ENCODE measurements around the gene CEP164.

The CEP164 gene

DNA sequence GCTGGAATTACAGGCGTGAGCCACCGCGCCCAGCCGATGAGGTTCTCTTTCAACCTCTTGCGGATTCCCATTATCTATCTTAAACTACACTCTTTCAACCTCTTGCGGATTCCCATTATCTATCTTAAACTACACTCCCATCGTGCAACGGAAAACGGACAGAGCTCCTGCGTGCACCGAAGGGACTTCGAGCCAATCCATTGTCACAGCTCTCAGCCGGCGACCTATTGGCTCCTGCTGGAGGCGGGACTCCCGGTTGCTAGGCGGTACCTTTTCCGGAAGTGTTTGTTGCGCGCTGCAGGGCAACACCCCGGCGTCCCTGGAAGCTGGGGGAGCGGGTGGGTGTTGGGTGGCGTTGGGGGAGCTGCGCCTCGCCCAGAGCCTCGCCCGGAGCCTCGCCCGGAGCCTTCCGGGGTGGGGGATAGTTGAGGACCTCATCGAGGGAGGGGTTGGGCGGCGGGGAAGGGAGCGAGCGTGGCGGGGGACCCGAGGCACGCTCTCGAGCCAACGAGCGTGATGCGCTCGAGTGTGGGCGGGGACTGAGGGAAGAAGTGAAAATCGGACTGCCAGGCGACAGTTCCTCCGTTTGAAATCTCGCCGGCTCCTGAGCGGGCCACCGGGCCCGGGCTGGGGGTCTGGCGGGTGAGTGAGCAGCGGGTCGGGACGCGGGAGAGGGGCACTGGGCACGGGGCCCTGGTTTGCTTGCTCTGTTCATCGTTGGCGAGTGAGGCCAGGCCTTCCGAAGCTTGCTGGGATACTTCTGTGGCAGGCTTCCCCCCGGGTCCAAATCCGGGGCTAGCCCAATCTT lies at the start of gene CEP164:
CEP164 (plus strand) TSS at position 288 of the 808 bp plus-strand sequence. CDS start 10,733 bp downstream, outside the sequence.
- peak; percentile 93 for DNase-seq (ENCODE audit: low read depth)

DNA sequence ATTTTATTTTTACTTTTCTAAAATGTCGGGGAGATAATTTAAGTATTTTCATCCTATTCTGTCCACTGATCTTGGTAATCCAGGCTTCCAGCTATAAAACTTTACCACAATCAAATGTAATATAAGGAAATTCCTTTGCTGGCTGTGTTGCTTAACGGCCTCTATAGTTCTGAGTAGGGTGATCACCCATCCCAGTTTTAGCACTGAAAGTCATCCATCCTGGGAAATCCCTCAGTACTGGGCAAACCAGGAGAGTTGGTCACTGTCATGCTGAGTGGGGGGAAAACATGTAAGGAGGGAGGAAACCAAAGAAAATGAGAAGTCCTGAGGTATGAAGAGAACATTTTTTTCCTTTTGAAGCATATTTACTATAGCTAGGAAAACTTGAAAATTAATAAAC lies 49.3 kb upstream of the CEP164 start:
- no peak for DNase-seq (ENCODE audit: low read depth)

DNA sequence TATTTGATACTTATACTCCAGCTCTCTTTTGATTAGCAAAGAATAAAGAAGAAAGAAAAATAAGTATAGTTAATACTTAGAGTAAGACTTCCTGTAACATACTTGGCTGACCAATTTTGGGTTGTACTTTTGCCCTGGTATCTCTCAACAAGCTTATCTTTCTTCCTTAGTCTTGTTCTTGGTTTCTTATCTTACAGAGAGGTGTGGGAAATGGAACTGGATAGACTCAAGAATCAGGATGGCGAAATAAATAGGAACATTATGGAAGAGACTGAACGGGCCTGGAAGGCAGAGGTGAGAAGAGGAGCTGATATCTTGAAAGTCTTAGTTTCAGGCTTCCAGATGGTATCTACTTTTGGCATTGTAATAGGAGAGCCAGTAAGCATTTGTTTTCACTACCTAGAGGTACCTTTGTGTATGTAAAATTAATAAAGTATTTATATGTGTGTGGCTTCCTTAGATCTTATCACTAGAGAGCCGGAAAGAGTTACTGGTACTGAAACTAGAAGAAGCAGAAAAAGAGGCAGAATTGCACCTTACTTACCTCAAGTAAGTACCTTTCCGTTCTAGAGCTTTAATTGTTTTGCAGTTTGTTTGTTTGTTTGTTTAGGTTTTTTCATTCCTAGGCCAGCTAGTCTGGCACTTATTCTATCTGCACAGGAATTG lies 47.8 kb upstream of the CEP164 start:
- DNase-seq (ENCODE audit: low read depth): no peak

DNA sequence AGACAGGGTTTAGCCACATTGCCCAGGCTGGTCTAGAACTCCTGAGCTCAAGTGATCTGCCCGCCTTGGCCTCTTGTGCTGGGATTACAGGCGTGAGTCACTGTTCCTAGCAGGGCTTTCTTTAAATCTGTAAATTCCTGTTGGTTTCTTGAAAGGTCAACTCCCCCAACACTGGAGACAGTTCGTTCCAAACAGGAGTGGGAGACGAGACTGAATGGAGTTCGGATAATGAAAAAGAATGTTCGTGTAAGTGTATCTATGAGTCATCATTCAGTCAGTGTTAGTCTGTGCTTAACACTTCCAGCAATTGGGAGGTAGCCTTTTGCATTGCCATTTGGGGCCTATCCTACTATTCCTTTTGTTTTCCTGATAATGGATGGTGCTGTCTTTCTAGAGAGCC lies 46.5 kb upstream of the CEP164 start:
- DNase-seq (ENCODE audit: low read depth): peak; percentile 92

DNA sequence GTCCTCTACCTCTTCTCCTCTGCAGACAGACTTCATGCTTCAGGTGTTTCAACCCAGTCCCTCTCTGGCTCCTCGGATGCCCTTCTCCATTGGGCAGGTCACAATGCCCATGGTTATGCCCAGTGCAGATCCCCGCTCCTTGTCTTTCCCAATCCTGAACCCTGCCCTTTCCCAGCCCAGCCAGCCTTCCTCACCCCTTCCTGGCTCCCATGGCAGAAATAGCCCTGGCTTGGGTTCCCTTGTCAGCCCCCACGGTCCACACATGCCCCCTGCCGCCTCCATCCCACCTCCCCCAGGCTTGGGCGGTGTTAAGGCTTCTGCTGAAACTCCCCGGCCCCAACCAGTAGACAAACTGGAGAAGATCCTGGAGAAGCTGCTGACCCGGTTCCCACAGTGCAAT lies 45.8 kb upstream of the CEP164 start:
- no peak for DNase-seq (ENCODE audit: low read depth)

DNA sequence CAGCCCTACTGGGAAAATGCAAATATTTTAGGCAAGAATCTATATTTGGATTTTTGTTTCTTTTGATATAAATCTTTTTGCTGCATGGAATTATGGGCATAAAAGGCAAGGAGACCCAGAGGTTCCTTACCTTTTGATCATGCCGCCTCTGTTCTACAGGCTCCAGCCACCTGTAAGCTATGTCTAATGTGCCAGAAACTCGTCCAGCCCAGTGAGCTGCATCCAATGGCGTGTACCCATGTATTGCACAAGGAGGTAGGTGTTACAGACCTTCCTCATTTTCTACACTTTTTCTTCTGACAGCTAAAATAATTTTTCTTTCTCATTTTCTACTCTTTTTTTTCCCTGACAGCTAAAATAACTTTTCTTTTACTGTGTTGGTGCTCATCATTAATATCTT lies 44.7 kb upstream of the CEP164 start:
- DNase-seq (ENCODE audit: low read depth): no peak

DNA sequence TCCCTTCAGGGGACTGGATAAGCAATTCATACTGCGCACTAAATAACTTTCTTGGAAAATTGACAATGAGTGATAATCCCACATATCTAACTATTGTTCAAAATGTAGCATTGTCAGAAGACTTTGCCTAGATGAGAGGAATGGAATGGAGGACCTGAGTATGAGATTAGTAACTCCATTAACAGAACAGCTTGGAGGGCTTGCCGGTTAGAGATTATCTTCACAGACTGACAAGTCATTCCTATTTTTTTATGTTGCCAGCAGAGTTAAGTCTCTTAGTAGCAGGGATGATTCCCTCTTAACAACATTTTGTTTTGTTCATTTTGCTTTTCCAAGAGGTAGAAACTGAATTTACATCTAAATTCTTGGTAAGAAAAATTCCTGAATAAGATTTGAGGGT lies 43.6 kb upstream of the CEP164 start:
- DNase-seq (ENCODE audit: low read depth): no peak

DNA sequence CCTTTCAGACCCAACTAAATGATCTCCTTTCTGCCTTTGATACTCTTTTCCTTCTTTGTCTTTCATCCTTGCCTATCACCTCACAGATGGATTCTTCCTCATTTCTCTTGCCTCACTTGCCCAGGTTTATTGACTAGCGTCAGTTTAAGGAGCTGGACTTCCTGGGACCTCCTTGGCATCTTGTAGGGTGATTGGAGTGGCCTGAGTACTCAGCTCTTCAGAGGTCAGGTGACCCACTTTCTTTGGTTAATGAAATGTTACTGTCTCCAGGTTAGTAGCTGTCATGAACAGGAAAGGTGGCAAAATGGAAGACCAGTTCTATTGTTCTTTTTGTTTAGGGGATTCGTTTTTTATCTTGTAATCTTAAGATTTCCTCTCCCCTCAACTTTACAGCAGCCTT lies 41.1 kb upstream of the CEP164 start:
- DNase-seq (ENCODE audit: low read depth): no peak

DNA sequence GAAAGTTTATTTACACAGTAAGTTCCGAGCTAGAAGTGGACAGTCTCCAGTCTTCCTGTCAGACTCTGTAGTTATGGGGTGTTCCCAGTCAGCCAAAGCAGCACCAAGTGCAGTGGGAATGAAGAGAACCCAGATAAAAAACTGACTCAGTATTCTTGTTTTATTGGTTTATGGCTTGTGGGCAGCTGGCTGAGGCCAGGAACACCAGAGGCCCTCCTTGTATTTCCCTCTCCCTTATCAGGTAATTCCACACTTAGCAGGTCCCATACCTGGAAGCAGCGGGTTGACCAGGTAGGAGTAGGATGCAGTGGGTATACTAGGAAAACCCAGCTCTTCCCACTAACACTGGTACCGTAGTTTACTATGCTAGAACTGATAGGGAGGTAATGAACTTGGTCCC lies 40.0 kb upstream of the CEP164 start:
- DNase-seq (ENCODE audit: low read depth): no peak

DNA sequence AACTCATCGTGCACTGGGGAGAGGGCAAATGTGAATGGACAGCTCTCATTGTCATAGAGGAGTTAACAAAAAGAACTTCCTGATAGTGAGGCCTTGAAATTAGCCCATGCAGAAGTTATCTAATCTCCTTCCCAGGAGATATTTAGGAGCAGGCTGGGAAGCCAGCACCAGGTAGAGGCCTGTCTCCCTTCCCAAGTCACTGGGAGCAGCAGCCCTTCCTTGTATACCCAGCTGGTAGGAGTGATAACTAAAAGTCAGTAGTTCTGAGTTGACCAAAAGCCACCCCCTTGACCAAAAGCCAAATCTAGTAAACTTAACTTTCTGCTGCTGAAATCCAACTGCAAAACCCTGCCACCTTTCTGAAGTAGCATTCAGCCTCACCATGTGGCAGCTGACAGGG lies 37.9 kb upstream of the CEP164 start:
- no peak for DNase-seq (ENCODE audit: low read depth)

DNA sequence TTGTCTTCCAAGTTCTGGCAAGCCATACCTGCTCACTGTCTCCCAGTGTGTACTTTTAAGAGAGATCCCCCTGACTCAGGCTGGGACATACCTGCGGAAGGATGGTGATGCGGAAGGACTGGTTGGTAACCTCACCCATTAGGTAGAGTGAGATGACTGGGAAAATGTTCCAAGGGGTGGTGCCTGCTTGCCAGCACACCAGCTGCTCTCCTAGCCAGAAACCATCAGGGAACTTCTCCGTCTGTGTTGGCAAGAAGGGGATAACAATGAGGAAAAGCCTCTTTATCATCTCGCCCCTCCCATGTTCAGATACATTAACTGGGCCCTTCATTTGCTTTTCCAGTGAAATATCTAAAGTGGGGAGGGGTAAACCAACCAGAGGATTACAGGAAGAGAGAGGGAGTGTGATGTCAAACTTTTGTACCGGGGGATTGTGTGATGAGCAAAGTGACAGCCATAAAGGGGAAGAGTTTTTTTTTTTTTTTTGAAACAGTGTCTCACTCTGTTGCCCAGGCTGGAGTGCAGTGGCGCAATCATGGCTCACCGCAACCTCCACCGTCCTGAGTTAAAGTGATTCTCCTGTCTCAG lies 36.8 kb upstream of the CEP164 start, which contains the start of gene BACE1-AS:
BACE1-AS (plus strand) TSS at position 538 of the 588 bp plus-strand sequence.
- no peak for DNase-seq (ENCODE audit: low read depth)

DNA sequence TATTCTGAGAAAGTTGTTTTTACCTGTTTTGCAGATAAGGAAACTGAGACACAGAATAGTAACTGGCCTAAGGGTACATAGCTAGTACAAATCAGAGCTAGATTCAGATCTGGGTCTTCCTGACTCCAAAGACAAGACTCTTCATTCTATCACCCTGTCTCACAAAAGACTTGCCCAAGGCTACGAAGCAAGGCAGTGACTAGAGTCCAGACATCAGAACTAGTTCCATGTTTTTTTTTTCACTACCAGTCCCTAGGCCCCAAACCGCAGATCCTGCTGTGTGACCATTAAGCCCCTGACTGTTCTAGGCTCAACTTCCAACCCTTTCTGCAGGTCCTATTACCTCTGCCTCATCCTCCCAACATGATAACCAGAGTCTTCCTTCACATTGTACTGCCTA lies 35.0 kb upstream of the CEP164 start:
- DNase-seq (ENCODE audit: low read depth): no peak

DNA sequence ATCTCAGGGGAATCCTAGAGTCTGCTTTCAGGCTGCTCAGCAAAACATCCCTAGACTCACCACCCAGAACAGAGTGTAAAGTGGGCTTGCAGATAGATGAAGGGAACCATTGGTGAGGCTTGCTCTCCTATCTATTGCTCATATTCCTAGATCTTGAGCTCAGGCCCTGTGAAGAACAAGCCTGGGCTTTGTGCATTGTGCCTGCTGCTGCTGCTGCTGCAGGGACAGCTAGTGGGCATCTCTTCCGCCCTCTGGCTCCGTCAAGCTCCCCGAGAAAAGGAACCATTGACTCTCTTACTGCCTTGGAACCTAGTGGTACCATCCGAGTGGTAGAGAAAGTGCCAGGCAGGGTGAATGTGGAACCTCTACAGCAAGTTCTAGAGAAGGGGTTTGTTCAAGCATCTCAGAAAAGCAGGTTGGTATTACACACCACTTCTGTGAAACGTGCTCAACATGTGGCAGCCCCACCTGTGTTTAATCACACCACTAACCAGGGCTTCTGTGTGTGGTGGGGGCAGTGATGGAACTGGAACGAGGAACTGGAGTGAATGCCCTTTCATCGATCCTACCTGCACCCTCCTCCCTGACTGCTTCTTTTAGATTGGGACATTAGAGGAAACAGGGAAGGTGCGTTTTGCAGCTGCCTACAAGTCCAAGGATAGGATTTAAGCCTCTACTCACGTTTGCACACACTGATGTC lies 32.1 kb upstream of the CEP164 start:
- no peak for DNase-seq (ENCODE audit: low read depth)

DNA sequence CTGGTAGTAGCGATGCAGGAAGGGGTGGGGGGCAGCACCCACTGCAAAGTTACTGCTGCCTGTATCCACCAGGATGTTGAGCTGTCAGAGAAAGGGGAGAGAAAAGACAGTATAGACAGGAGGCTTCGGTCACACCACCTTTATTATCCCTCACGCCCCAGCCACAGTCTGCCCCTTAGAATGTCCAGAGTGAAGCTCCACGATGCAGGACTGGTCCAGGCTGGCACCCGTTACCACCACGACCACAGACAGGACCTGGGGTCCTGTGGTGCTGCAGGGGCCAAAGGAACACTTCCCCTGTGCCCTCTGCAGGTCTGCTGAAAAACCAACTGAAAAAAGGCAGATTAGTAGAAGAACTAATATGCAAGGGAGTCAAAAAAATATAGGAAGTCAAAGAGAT lies 30.8 kb upstream of the CEP164 start:
- DNase-seq (ENCODE audit: low read depth): no peak

DNA sequence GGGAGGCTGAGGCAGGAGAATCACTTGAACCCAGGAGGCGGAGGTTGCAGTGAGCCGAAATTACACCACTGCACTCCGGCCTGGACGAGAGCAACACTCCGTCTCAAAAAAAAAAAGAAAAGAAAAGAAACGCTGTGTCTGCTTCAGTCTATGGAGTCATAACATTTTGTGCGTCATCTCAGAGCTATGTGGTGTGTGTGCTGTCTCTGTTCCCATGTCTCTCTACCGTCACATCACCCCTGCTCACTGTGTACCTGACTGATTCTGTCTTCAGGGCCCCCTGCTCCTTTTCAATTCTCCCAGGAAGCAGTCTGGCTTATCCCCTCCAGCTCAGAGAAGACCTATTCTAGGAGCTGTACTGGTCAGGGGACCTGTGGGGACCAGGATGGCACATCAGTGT lies 29.5 kb upstream of the CEP164 start:
- DNase-seq (ENCODE audit: low read depth): no peak

DNA sequence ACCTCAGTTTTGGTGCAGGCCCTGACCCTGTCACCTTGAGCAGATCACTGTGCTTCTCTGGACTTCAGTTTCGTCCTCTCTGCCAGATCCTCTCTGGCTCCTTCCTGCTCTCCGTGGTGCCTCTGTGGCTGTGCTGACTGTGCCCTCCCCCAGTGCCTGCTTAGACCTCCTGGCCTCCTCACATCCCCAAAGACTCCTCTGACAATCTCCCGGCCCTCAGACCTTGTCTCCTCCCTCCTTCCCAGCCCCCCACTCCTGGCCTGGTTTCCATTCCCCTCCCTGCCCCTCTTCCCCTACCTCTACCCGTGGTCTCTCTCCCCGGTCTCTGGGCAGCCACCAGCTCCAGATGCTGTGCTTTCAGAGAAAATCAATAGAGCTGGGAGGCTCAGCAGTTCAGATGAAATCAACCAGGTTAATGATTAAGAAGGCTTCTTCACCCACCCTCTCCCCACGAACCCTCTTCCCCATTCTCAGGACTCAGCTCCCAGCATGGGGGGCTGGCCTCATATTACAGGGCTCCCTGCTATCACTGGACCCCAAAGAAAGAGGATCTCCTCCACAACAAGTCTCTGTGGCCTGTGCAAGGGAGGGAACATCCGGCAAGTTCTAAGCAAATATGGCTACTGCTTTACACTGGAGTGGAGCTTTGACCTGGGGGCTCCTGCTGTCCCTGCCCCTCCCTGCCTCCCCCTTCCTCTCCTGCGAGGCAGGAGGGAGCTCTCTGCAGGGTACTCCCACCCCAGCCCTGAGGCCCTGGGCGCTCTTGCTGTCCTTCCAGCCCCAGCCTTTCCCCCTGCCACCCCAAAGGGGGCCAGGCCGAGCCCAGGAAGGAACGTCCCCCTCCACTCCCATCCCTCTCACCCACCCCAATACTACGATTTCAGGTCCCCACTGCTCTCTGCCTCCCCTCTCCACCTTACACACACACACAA lies 28.0 kb upstream of the CEP164 start:
- DNase-seq (ENCODE audit: low read depth): no peak

DNA sequence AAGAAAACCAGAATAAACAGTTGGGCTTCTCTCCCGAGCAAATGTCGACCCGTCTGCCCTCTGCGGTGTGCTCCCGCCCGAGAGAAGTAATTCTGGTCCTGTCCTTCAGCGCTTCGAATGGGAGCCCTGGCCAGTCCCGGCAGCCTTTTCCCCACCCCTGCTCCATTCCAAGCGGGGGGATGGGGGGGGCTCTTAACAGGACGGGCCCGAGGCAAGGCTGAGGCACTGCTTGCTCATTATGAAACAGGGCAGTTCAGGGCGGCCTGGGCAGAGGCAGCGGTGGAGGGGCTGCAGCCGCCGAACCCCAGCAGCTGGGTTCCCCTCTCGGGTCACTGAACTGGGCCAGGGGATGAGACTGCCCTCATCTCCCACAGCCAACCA lies 27.4 kb upstream of the CEP164 start:
- DNase-seq (ENCODE audit: low read depth): no peak

DNA sequence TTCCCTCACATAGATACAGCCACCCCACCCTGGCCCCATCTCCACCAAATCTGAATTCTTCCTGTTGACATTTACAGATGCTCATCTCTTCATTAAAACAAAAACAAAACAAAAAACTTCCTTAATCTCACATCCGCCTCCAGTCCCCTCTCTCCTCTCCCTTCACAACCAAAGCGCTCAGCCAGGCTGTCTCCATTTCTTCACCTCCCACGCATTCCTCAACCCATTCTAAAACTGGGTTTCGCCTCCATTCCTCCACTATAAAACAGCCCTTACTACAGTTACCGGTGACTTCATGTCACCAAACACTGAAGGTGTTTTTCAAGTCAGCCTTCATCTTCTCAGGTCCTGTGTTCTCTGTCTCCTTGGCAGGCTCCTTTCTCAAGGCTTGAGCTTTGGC lies 26.9 kb upstream of the CEP164 start:
- no peak for DNase-seq (ENCODE audit: low read depth)

DNA sequence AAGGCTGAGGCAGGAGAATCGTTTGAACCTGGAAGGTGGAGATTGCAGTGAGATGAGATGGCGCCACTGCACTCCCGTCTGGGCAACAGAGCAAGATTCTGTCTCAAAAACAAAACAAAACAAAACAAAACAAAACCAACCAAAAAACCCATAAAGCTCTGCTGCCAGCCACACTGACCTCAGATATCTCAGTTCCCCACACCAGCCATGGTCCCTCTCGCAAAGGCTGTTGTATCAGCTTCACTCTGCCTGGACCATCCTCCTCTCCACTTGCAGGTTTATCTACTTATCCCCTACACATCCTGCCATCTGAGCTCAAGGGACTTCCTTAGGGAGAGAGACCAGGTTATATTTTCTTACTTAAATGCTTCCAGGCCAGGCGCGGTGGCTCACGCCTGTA lies 25.4 kb upstream of the CEP164 start:
- DNase-seq (ENCODE audit: low read depth): no peak

DNA sequence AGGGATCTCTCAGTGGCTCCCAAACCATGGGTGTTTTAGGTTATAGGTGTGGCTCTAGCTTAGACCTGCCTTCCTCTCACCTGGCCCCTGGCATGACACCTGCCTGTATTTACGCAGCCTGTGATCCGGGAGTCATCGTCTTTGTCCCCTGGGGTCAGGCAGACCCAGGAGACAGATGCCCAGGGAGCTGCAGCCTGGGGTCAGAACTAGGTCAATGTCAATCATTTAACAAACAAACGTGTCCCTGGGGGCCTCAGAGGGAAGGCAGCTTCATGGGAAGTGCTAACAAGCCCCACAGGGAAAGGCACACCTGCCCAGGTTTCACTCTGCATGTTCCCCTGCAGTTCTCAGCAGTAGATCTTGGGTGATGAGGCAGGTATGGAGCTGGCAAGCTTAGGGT lies 24.6 kb upstream of the CEP164 start:
- no peak for DNase-seq (ENCODE audit: low read depth)

DNA sequence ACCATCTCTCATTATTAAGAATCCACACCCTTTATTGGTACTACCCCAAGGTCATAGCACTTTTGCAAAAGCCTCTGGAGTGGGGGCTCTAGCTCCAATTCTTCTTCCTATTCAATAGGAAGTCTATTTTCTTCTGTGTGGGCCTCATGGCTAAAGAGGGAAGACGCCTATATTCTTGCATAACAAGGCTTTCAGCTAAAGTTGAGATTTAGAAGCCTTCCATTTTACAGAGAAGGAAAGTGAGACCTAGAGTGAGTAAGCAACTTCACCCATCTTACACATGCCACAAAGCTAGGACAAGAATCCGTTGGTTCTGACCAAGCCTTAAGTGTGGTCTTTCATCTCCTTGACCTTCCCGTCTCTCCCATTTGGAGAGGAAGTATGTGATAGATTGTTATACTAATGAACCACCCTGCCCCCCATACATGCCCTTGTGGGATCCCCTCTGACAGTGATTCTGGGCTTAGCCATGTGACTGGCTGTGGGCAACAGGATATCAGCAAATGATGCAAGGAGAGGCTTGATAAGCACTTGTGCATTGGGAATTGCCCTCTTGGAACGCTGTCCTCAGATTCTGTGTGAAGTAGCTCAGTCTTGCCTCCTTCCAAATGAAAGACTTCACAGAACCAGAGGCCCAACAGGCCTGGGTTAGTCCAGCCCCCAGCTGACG lies 23.9 kb upstream of the CEP164 start:
- no peak for DNase-seq (ENCODE audit: low read depth)

Data from GM04504 (cell line).